ENCODE data around the gene EEF2.

DNA sequence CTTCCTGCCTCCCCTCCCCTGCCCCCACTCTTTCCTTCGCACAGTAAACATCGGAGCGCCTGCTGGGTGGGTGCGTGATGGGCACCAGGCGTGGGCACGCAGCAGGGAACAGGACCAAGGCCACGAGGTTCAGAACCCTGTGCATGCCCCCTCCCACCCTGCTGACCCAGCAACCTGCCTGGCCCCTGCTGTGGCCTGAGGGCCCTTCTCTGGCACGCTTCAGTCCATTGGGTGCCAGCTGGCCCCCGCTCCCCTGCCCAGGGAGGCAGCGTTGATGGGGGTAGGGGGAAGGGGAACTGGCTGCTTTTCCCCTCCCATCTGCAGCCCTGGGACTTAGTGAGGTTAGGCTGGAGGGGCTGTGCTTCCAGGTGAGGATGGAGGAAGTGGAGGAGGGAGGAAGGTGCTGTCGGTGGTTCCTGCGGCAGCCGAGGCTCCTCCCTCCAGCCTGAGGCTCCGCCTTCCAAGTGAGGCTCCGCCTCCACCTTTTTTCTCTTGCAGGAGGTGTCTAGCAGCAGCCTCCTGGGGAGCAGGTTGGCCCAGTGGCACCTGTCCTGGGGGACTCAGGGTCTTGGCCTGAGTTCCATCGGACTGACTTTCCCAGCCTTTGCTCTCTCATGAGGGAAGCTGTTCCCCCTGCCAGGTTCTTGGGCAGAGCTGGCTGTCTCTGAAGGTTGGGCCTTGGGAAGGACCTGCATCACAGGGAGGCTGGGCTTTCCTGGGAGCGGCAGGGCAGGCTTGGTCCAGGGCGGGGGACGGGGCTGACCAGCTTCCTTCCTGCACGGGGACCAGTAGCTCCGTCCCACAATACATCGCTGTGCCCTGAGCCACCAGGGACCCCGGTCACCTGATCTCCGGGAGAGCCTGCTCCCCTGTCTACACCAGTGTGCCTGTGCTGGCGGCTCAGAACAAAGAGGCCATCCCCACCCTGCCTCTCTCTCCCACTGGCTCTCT lies 29.6 kb upstream of the EEF2 start:
- no peak for TF ChIP-seq CTCF (IDR thresholded peaks at IDR 0.05; ENCODE audit: low read length)
- no peak for TF ChIP-seq EZH2 (IDR thresholded peaks at IDR 0.05; ENCODE audit: borderline replicate concordance, low read length)
